ENCODE data around the gene EHBP1L1. TPM values are rescaled to one million over a fixed set of nuclear protein-coding genes. Genes with fewer than 3 reads are reported as not detected.

Gene EHBP1L1
- total and polyA plus RNA-seq, 2 of the 13 experiments (the other 11 are each of a cell fraction or from before 2014, with no cell fraction given), result 8.3 to 10.6 TPM

DNA sequence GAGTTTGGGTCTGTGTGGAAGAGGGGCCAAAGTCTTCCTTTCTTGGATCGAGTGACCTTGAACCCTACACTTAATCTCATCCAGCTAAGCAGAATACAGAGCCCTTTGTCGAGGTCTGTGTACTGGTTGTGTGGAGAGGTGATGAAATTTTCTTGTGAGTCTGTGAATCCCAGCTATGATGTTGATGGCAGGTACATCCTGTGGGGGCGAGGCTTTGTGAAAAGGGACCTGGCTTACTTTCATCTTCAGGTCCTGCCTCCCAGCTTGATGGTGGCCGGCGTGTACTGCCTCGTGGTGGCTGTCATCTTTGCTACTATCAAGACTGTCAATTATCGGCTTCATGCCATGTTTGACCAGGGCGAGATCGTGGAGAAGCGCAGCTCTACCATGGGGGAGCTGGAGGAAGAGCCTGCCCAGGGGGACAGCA, 40.7 kb downstream of the EHBP1L1 start (continued):
- TF ChIP-seq, protein P1, sequence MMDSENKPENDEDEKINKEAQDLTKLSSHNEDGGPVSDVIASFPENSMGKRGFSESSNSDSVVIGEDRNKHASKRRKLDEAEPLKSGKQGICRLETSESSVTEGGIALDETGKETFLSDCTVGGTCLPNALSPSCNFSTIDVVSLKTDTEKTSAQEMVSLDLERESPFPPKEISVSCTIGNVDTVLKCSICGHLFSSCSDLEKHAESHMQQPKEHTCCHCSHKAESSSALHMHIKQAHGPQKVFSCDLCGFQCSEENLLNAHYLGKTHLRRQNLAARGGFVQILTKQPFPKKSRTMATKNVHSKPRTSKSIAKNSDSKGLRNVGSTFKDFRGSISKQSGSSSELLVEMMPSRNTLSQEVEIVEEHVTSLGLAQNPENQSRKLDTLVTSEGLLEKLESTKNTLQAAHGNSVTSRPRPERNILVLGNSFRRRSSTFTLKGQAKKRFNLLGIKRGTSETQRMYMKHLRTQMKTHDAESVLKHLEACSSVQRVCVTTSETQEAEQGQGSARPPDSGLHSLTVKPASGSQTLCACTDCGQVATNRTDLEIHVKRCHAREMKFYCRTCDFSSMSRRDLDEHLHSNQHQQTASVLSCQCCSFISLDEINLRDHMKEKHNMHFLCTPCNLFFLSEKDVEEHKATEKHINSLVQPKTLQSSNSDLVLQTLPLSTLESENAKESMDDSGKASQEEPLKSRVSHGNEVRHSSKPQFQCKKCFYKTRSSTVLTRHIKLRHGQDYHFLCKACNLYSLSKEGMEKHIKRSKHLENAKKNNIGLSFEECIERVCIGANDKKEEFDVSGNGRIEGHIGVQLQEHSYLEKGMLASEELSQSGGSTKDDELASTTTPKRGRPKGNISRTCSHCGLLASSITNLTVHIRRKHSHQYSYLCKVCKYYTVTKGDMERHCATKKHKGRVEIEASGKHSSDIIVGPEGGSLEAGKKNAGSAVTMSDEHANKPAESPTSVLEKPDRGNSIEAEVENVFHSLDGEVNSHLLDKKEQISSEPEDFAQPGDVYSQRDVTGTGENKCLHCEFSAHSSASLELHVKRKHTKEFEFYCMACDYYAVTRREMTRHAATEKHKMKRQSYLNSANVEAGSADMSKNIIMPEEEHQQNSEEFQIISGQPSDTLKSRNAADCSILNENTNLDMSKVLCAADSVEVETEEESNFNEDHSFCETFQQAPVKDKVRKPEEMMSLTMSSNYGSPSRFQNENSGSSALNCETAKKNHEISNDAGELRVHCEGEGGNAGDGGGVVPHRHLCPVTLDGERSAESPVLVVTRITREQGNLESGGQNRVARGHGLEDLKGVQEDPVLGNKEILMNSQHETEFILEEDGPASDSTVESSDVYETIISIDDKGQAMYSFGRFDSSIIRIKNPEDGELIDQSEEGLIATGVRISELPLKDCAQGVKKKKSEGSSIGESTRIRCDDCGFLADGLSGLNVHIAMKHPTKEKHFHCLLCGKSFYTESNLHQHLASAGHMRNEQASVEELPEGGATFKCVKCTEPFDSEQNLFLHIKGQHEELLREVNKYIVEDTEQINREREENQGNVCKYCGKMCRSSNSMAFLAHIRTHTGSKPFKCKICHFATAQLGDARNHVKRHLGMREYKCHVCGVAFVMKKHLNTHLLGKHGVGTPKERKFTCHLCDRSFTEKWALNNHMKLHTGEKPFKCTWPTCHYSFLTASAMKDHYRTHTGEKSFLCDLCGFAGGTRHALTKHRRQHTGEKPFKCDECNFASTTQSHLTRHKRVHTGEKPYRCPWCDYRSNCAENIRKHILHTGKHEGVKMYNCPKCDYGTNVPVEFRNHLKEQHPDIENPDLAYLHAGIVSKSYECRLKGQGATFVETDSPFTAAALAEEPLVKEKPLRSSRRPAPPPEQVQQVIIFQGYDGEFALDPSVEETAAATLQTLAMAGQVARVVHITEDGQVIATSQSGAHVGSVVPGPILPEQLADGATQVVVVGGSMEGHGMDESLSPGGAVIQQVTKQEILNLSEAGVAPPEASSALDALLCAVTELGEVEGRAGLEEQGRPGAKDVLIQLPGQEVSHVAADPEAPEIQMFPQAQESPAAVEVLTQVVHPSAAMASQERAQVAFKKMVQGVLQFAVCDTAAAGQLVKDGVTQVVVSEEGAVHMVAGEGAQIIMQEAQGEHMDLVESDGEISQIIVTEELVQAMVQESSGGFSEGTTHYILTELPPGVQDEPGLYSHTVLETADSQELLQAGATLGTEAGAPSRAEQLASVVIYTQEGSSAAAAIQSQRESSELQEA (CRISPR knock-in tag; IDR thresholded peaks at IDR 0.05; ENCODE audit: not compliant biosample characterization), result peak; percentile 28
- TF ChIP-seq, protein P2, sequence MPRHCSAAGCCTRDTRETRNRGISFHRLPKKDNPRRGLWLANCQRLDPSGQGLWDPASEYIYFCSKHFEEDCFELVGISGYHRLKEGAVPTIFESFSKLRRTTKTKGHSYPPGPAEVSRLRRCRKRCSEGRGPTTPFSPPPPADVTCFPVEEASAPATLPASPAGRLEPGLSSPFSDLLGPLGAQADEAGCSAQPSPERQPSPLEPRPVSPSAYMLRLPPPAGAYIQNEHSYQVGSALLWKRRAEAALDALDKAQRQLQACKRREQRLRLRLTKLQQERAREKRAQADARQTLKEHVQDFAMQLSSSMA (CRISPR knock-in tag; IDR thresholded peaks at IDR 0.05), result no peak
- peak; percentile 6; the same call in 1 of the 2 replicates for TF ChIP-seq TAF1 (CRISPR knock-in tag; IDR thresholded peaks at IDR 0.05)
- TF ChIP-seq, protein P3, sequence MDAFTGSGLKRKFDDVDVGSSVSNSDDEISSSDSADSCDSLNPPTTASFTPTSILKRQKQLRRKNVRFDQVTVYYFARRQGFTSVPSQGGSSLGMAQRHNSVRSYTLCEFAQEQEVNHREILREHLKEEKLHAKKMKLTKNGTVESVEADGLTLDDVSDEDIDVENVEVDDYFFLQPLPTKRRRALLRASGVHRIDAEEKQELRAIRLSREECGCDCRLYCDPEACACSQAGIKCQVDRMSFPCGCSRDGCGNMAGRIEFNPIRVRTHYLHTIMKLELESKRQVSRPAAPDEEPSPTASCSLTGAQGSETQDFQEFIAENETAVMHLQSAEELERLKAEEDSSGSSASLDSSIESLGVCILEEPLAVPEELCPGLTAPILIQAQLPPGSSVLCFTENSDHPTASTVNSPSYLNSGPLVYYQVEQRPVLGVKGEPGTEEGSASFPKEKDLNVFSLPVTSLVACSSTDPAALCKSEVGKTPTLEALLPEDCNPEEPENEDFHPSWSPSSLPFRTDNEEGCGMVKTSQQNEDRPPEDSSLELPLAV (CRISPR knock-in tag; conservative IDR thresholded peaks at IDR 0.05; ENCODE audit: low read depth), result no peak
- TF ChIP-seq, protein P4, sequence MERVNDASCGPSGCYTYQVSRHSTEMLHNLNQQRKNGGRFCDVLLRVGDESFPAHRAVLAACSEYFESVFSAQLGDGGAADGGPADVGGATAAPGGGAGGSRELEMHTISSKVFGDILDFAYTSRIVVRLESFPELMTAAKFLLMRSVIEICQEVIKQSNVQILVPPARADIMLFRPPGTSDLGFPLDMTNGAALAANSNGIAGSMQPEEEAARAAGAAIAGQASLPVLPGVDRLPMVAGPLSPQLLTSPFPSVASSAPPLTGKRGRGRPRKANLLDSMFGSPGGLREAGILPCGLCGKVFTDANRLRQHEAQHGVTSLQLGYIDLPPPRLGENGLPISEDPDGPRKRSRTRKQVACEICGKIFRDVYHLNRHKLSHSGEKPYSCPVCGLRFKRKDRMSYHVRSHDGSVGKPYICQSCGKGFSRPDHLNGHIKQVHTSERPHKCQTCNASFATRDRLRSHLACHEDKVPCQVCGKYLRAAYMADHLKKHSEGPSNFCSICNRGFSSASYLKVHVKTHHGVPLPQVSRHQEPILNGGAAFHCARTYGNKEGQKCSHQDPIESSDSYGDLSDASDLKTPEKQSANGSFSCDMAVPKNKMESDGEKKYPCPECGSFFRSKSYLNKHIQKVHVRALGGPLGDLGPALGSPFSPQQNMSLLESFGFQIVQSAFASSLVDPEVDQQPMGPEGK (CRISPR knock-in tag; IDR thresholded peaks at IDR 0.05), result peak; percentile 71
- no peak for TF ChIP-seq XBP1 (CRISPR knock-in tag; IDR thresholded peaks at IDR 0.05)
- TF ChIP-seq BCL6 (CRISPR knock-in tag; IDR thresholded peaks at IDR 0.05), result peak; percentile 63
- no peak for TF ChIP-seq HNRNPLL (IDR thresholded peaks at IDR 0.05; ENCODE audit: low read depth, low read length, poor library complexity, severe bottlenecking)
- TF ChIP-seq MXD4 (CRISPR knock-in tag; IDR thresholded peaks at IDR 0.05), result 0 out of 2 replicates have a peak, but pooled peaks have one; percentile 23
- no peak for TF ChIP-seq ZFP36L2 (CRISPR knock-in tag; IDR thresholded peaks at IDR 0.05)
- TF ChIP-seq FOXK1 (CRISPR knock-in tag; IDR thresholded peaks at IDR 0.05; ENCODE audit: borderline replicate concordance, low read depth), result no peak
- peak; percentile 99 for TF ChIP-seq RBM22 (optimal IDR thresholded peaks at IDR 0.05; ENCODE audit: low read length)
- no peak for TF ChIP-seq GTF3A (CRISPR knock-in tag; conservative IDR thresholded peaks at IDR 0.05)
- no peak for TF ChIP-seq ZMYM3 (CRISPR knock-in tag; IDR thresholded peaks at IDR 0.05)
- TF ChIP-seq, protein P5, sequence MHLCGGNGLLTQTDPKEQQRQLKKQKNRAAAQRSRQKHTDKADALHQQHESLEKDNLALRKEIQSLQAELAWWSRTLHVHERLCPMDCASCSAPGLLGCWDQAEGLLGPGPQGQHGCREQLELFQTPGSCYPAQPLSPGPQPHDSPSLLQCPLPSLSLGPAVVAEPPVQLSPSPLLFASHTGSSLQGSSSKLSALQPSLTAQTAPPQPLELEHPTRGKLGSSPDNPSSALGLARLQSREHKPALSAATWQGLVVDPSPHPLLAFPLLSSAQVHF (CRISPR knock-in tag; IDR thresholded peaks at IDR 0.05), result no peak
- TF ChIP-seq, protein P6, sequence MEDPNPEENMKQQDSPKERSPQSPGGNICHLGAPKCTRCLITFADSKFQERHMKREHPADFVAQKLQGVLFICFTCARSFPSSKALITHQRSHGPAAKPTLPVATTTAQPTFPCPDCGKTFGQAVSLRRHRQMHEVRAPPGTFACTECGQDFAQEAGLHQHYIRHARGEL (CRISPR knock-in tag; IDR thresholded peaks at IDR 0.05), result no peak

All from HepG2 (cell line).